ENCODE data around the gene KIF17.

GRCh38 chr1:20680269-20680668, 37.5 kb downstream of the KIF17 start:
- no peak for TF ChIP-seq CTCF (IDR thresholded peaks at IDR 0.05; ENCODE audit: insufficient read depth, low read depth, low read length)
- no peak for TF ChIP-seq EZH2 (IDR thresholded peaks at IDR 0.05; ENCODE audit: insufficient read depth, low read length)
